ENCODE results near the gene TMEFF2. TPM values are rescaled to one million over a fixed set of nuclear protein-coding genes. Genes with fewer than 3 reads are reported as not detected.

Gene TMEFF2
- total RNA-seq, 4 donors from 2014 or later: 0.27 to 0.32 TPM; not detected in 2

DNA sequence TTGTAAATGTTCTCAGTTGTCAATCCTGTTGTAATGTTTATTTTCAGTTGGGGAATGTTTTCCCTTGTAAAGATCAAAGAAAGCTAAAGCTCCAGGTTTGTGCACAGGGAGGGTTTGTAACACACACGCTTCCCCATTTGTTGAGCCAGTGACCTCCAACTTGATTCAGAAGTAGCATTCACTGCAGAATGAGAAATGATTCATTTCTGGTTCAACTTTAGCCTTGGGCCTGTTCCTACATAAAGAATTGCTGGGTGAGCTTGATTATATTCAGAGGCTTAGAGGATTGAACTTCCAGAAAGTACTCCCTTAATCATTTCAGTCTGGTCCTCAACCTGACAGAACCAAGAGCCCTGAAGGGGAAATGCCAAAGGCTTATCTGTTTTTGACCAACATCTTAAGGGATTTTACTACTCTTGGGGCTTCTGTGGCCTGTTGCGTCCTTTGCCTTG, 277.3 kb downstream of the TMEFF2 start:
- Histone ChIP-seq H3K4me1 (no peaks in the 10 kb centered on the region), H3K36me3 (no peaks in the 10 kb centered on the region), H3K27me3 (no peaks in the 10 kb centered on the region), H3K4me3 (no peak overlapping the region), H3K9me3 (no peaks in the 10 kb centered on the region), H3K27ac (no peak overlapping the region)
- intact Hi-C loops (cut with DNase I; ENCODE audit: low total_unique reads) (no loop called here), in situ Hi-C loops (cut with MboI; ENCODE audit: low pct_ligation_motif_present in 1 of 4, low pct_unique_long_range_greater_than_20kb in 1 of 4, low sequenced_read_pairs in 3 of 4) (no loop called here)
- 71 to 87% methylated on average over 2 of the region's 2 CpGs for WGBS, 2 donors (ENCODE audit: low coverage in 1 of 2)
- TF ChIP-seq POLR2A (IDR thresholded peaks at IDR 0.05) (no peak), POLR2AphosphoS5 (IDR thresholded peaks at IDR 0.05) (no peak), EP300 (IDR thresholded peaks at IDR 0.05; ENCODE audit: low read depth) (no peak)
- TF ChIP-seq, protein P1, sequence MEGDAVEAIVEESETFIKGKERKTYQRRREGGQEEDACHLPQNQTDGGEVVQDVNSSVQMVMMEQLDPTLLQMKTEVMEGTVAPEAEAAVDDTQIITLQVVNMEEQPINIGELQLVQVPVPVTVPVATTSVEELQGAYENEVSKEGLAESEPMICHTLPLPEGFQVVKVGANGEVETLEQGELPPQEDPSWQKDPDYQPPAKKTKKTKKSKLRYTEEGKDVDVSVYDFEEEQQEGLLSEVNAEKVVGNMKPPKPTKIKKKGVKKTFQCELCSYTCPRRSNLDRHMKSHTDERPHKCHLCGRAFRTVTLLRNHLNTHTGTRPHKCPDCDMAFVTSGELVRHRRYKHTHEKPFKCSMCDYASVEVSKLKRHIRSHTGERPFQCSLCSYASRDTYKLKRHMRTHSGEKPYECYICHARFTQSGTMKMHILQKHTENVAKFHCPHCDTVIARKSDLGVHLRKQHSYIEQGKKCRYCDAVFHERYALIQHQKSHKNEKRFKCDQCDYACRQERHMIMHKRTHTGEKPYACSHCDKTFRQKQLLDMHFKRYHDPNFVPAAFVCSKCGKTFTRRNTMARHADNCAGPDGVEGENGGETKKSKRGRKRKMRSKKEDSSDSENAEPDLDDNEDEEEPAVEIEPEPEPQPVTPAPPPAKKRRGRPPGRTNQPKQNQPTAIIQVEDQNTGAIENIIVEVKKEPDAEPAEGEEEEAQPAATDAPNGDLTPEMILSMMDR (IDR thresholded peaks at IDR 0.05): no peak
- DNase-seq: no peak

- no peaks in the 10 kb centered on the region for H3K9me3 ChIP-seq
- H3K36me3 ChIP-seq: no peaks in the 10 kb centered on the region
- no peak overlapping the region for H3K27ac ChIP-seq
- H3K4me1 ChIP-seq: no peaks in the 10 kb centered on the region
- in situ Hi-C loops (cut with MboI; ENCODE audit: low pct_ligation_motif_present in 1 of 4, low pct_unique_long_range_greater_than_20kb in 1 of 4, low sequenced_read_pairs in 3 of 4) (no loop called here), intact Hi-C loops (cut with DNase I; ENCODE audit: low total_unique reads) (no loop called here)
- TF ChIP-seq EP300 (IDR thresholded peaks at IDR 0.05; ENCODE audit: low read depth): no peak
- no peak for TF ChIP-seq POLR2A (IDR thresholded peaks at IDR 0.05)
- no peak for TF ChIP-seq POLR2AphosphoS5 (IDR thresholded peaks at IDR 0.05)
- DNase-seq: no peak
- 56 to 90% methylated on average over 1 of the region's 1 CpG for WGBS, 2 donors (ENCODE audit: low coverage in 1 of 2)
- H3K4me3 ChIP-seq: no peak overlapping the region
- H3K27me3 ChIP-seq: no peaks in the 10 kb centered on the region
These were observed 277.9 kb downstream of the TMEFF2 start for GRCh38 chr2:191916826-191917225.

DNA sequence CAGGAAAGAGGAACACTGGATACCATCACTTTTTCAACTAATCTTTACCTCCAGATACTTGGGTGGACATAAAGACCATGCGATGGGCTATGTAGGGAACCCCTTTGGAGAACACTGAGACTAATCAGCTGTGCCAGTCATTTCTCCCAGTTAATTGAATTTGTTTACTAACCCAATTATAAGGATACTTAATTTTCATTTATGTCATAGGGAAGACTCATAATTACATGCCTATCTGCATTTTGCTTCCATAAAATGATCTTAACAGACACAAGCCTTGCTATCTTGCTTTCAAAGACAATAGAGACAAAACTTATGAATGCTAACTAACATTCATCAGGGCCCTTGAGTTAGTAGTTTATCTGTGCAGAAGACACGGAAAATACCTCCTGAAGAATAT, 279.0 kb downstream of the TMEFF2 start:
- Histone ChIP-seq H3K36me3 (no peaks in the 10 kb centered on the region), H3K4me3 (no peak overlapping the region), H3K27ac (no peak overlapping the region), H3K4me1 (no peaks in the 10 kb centered on the region), H3K27me3 (no peaks in the 10 kb centered on the region), H3K9me3 (no peaks in the 10 kb centered on the region)
- intact Hi-C loops (cut with DNase I; ENCODE audit: low total_unique reads) (no loop called here), in situ Hi-C loops (cut with MboI; ENCODE audit: low pct_ligation_motif_present in 1 of 4, low pct_unique_long_range_greater_than_20kb in 1 of 4, low sequenced_read_pairs in 3 of 4) (no loop called here)
- 91 to 96% methylated on average over 2 of the region's 2 CpGs for WGBS, 2 donors (ENCODE audit: low coverage in 1 of 2)
- TF ChIP-seq EP300 (IDR thresholded peaks at IDR 0.05; ENCODE audit: low read depth) (no peak), POLR2AphosphoS5 (IDR thresholded peaks at IDR 0.05) (no peak), POLR2A (IDR thresholded peaks at IDR 0.05) (no peak)
- TF ChIP-seq, protein P1 (IDR thresholded peaks at IDR 0.05): no peak
- no peak for DNase-seq

- WGBS, 2 donors (ENCODE audit: low coverage in 1 of 2): 87 to 89% methylated on average over 1 of the region's 1 CpG
- in situ Hi-C loops (cut with MboI; ENCODE audit: low pct_ligation_motif_present in 1 of 4, low pct_unique_long_range_greater_than_20kb in 1 of 4, low sequenced_read_pairs in 3 of 4) (no loop called here), intact Hi-C loops (cut with DNase I; ENCODE audit: low total_unique reads) (no loop called here)
- Histone ChIP-seq H3K4me1 (no peaks in the 10 kb centered on the region), H3K27ac (no peak overlapping the region), H3K9me3 (no peaks in the 10 kb centered on the region), H3K4me3 (no peak overlapping the region), H3K36me3 (no peaks in the 10 kb centered on the region), H3K27me3 (no peaks in the 10 kb centered on the region)
- no peak for DNase-seq
- no peak for TF ChIP-seq POLR2A (IDR thresholded peaks at IDR 0.05)
- no peak for TF ChIP-seq EP300 (IDR thresholded peaks at IDR 0.05; ENCODE audit: low read depth)
- no peak for TF ChIP-seq POLR2AphosphoS5 (IDR thresholded peaks at IDR 0.05)
- TF ChIP-seq, protein P1 (IDR thresholded peaks at IDR 0.05): no peak
These were observed 280.9 kb downstream of the TMEFF2 start for GRCh38 chr2:191913796-191914195.

DNA sequence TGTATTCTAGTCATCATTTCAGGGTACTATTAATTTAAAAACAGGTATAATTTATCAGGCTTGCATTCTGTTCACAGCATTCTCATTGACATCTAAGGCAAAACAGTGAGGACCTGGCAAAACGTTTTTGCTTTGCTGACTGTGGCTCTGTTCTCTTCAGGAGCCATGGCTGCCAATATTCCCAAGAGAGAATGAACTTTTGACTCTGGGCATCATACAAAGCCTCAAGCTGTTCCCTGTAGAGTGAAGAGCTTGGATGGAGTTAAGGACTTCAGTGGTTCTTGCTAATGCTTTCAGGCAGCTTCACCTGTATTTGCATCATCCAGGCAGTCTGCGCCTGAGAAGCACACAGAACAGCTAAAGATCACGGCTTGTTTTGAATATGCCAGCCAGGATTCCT, 282.0 kb downstream of the TMEFF2 start:
- H3K9me3 ChIP-seq: no peaks in the 10 kb centered on the region
- H3K27me3 ChIP-seq: no peaks in the 10 kb centered on the region
- TF ChIP-seq, protein P1 (IDR thresholded peaks at IDR 0.05): no peak
- TF ChIP-seq POLR2A (IDR thresholded peaks at IDR 0.05) (no peak), POLR2AphosphoS5 (IDR thresholded peaks at IDR 0.05) (no peak), EP300 (IDR thresholded peaks at IDR 0.05; ENCODE audit: low read depth) (no peak)
- no peaks in the 10 kb centered on the region for H3K4me1 ChIP-seq
- WGBS, 2 donors (ENCODE audit: low coverage in 1 of 2): 57 to 62% methylated on average over 1 to 3 of the region's 3 CpGs
- no peak overlapping the region for H3K4me3 ChIP-seq
- intact Hi-C loops (cut with DNase I; ENCODE audit: low total_unique reads) (no loop called here), in situ Hi-C loops (cut with MboI; ENCODE audit: low pct_ligation_motif_present in 1 of 4, low pct_unique_long_range_greater_than_20kb in 1 of 4, low sequenced_read_pairs in 3 of 4) (no loop called here)
- no peak for DNase-seq
- no peaks in the 10 kb centered on the region for H3K36me3 ChIP-seq
- H3K27ac ChIP-seq: no peak overlapping the region
